PFSK-1 (cell line): ENCODE results near the gene DPP6.

Experiments used
- FOXP2 ChIP-seq: optimal IDR thresholded peaks from 2 replicates; pipeline ENCODE3; 2011; ENCODE audit warnings: borderline replicate concordance, control low read depth, inconsistent platforms; ENCODE audit not compliant: insufficient read depth; ENCODE audit errors: extremely low read length, extremely low read depth
- POLR2AphosphoS5 ChIP-seq: IDR thresholded peaks from 2 replicates; pipeline ENCODE4 v1.6.1; 2012; ENCODE audit warnings: low read depth, mild to moderate bottlenecking, control low read depth, low read length, moderate library complexity
- SIN3A ChIP-seq: IDR thresholded peaks from 2 replicates; pipeline ENCODE4 v1.6.1; 2012; ENCODE audit warnings: mild to moderate bottlenecking, low read length, moderate library complexity, borderline replicate concordance; ENCODE audit not compliant: insufficient read depth
- TAF1 ChIP-seq: IDR thresholded peaks from 2 replicates; pipeline ENCODE4 v1.6.1; 2012; ENCODE audit warnings: low read length, control low read depth, borderline replicate concordance; ENCODE audit not compliant: insufficient read depth
- TF ChIP-seq, protein P1 (sequence below), 2 experiments: IDR thresholded peaks; 2 replicates each; pipeline versions ENCODE4 v1.6.1 to v1.8.0; 2011 to 2012; ENCODE audit warnings: low read depth in 2 of 2, low read length in 2 of 2, control low read depth in 1 of 2, inconsistent platforms in 1 of 2, mild to moderate bottlenecking in 1 of 2, moderate library complexity in 1 of 2; ENCODE audit not compliant: insufficient read depth in 1 of 2

The DPP6 gene

DNA sequence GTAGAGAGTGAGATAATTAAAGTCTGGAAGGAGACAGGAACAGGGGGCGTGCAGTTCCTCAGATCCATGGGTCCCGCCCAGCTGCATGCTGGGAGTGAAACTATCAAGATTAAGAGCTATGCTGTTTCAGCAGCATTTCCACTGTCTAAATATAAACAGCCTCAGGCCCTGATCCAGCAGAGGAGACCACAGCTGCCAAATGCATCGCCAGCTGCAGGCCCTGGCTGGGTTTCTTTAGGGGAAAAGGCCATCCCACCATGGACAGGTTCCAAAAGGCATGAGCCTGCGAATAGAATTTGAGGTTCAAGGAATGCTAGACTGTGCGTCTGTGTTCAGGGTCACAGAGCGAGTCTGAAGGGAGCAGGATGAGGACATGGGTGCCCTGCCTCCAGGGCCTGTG, 539.3 kb downstream of the DPP6 start:
- TF ChIP-seq POLR2AphosphoS5 (no peak), FOXP2 (no peak), SIN3A (no peak), TAF1 (no peak)
- TF ChIP-seq, protein P1, sequence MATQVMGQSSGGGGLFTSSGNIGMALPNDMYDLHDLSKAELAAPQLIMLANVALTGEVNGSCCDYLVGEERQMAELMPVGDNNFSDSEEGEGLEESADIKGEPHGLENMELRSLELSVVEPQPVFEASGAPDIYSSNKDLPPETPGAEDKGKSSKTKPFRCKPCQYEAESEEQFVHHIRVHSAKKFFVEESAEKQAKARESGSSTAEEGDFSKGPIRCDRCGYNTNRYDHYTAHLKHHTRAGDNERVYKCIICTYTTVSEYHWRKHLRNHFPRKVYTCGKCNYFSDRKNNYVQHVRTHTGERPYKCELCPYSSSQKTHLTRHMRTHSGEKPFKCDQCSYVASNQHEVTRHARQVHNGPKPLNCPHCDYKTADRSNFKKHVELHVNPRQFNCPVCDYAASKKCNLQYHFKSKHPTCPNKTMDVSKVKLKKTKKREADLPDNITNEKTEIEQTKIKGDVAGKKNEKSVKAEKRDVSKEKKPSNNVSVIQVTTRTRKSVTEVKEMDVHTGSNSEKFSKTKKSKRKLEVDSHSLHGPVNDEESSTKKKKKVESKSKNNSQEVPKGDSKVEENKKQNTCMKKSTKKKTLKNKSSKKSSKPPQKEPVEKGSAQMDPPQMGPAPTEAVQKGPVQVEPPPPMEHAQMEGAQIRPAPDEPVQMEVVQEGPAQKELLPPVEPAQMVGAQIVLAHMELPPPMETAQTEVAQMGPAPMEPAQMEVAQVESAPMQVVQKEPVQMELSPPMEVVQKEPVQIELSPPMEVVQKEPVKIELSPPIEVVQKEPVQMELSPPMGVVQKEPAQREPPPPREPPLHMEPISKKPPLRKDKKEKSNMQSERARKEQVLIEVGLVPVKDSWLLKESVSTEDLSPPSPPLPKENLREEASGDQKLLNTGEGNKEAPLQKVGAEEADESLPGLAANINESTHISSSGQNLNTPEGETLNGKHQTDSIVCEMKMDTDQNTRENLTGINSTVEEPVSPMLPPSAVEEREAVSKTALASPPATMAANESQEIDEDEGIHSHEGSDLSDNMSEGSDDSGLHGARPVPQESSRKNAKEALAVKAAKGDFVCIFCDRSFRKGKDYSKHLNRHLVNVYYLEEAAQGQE (IDR thresholded peaks at IDR 0.05; ENCODE audit: insufficient read depth in 1 of 2, low read depth in 2 of 2, low read length in 2 of 2) = no peak

DNA sequence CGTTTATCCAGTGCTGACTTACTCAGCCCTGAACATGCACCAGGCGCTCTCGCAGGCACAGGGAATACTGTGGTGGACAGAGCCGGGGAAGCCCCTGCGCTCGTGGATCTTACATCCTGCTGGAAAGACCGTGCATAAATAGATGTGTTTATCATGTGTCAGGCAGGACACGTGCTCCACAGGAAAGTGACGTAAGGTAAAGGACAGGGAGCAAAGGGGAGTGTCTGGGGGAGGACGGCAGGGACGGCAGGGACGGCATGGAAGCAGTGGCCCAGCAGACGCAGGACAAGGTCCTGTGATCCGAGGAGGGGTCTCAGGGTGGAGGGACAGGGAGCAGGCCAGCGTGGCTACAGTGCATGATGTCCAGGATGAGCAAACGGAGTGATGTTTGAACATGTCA, 540.2 kb downstream of the DPP6 start:
- TF ChIP-seq POLR2AphosphoS5 (no peak), SIN3A (no peak), FOXP2 (no peak), TAF1 (no peak)
- TF ChIP-seq, protein P1 (IDR thresholded peaks at IDR 0.05; ENCODE audit: insufficient read depth in 1 of 2, low read depth in 2 of 2, low read length in 2 of 2) = no peak

DNA sequence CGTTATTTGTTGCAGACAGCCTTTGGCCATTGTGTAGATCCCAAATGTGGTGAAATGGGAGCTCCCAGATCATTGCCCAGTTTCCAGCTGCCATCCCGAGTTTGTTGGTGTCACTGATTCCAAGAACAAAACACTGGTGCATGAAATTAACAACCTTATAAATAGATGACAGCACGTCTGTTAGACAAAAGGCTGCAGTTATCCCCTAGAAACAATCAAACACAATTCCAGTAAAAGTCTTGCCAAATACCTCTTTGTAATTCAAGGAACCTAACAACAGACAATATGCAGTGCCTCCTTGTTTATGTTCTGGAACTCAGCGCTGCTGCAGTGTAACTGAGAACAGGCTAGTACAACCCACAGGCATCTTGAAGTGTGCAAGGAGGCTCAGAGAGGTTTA, 546.2 kb downstream of the DPP6 start:
- TF ChIP-seq, protein P1 (IDR thresholded peaks at IDR 0.05; ENCODE audit: insufficient read depth in 1 of 2, low read depth in 2 of 2, low read length in 2 of 2) = no peak
- TF ChIP-seq SIN3A (no peak), POLR2AphosphoS5 (no peak), FOXP2 (no peak), TAF1 (no peak)

DNA sequence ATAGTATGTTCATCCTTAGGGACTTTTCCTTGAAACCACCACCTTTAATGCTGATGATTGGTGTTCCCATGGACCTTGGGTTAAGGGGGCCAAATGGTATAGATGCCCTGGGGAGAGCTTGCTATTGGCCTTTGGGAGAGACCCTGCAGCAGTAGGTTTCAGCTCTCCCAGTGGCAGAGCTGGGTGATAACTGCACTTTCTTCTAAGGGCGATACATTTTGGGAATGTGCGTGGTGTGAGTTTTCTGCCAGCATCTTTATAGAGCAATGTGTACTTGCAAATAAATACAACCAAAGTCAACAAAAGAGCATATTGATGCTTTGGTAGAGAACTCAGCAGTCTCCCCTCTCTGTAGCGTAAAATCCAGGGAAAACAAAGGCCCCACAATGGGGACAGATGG, 546.7 kb downstream of the DPP6 start:
- TF ChIP-seq, protein P1 (IDR thresholded peaks at IDR 0.05; ENCODE audit: insufficient read depth in 1 of 2, low read depth in 2 of 2, low read length in 2 of 2) = no peak
- no peak for TF ChIP-seq POLR2AphosphoS5
- TF ChIP-seq SIN3A = no peak
- no peak for TF ChIP-seq FOXP2
- no peak for TF ChIP-seq TAF1

DNA sequence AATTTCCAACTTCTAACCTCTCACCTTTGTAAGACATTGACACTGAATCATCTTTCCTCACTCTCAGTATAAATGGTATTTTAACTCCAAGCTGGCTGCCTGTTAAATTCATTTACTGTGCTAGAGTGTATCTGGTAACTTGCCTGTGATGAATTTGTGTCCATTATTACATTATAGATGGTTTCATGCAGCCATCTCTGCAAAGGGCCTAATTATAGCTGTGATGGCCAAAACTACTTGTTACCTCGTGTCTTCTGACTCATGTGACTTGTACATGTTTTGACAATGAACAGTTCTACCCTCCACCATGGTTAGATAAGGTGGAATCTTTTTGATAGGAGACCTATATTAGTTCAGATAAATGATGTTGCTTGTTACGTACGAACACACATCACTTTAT, 558.7 kb downstream of the DPP6 start:
- TF ChIP-seq POLR2AphosphoS5 (no peak), FOXP2 (no peak), TAF1 (no peak), SIN3A (no peak)
- TF ChIP-seq, protein P1 (IDR thresholded peaks at IDR 0.05; ENCODE audit: insufficient read depth in 1 of 2, low read depth in 2 of 2, low read length in 2 of 2) = no peak
